Parathyroid adenoma (tissue), 2 donors: Measurements from ENCODE around the gene DUOXA2.
"Not testable (repeated sequence)": the region's sequence is repeated elsewhere in the genome, so short reads cannot be mapped to it uniquely, and the experiment has no call there.

Experiments
- H2AFZ ChIP-seq: fragments of 300-600 bp; sonication (generic); one replicate; pipeline ENCODE4 v1.7.0; 2017; ENCODE audit warnings: antibody characterized with exemption, mild to moderate bottlenecking
- H3K27ac ChIP-seq: fragments of 300-600 bp; sonication (generic); one replicate; pipeline ENCODE4 v1.7.0; 2017
- H3K27me3 ChIP-seq: fragments of 300-600 bp; sonication (generic); one replicate; pipeline ENCODE4 v1.7.0; 2017; ENCODE audit warnings: low read length; ENCODE audit not compliant: control insufficient read depth, insufficient read depth
- H3K36me3 ChIP-seq: fragments of 300-600 bp; sonication (generic); one replicate; pipeline ENCODE4 v1.7.0; 2017; ENCODE audit warnings: low read length; ENCODE audit not compliant: control insufficient read depth, insufficient read depth
- H3K4me1 ChIP-seq: fragments of 300-600 bp; sonication (generic); one replicate; pipeline ENCODE4 v1.7.0; 2017; ENCODE audit warnings: control low read depth
- H3K4me2 ChIP-seq: fragments of 300-600 bp; sonication (generic); one replicate; pipeline ENCODE4 v1.7.0; 2017; ENCODE audit warnings: low read length
- H3K4me3 ChIP-seq: fragments of 300-600 bp; sonication (generic); one replicate; pipeline ENCODE4 v1.7.0; 2017; ENCODE audit warnings: low read depth, low read length
- H3K79me2 ChIP-seq: fragments of 300-600 bp; sonication (generic); one replicate; pipeline ENCODE4 v1.7.0; 2017; ENCODE audit warnings: control low read depth
- H3K9ac ChIP-seq: fragments of 300-600 bp; sonication (generic); one replicate; pipeline ENCODE4 v1.7.0; 2017; ENCODE audit warnings: mild to moderate bottlenecking
- H3K9me3 ChIP-seq: fragments of 300-600 bp; sonication (generic); one replicate; pipeline ENCODE4 v1.7.0; 2017; ENCODE audit warnings: low read length; ENCODE audit not compliant: control insufficient read depth
- TF ChIP-seq, protein P1 (sequence below): fragments of 300-600 bp; sonication (generic); IDR thresholded peaks from one replicate; pipeline ENCODE4 v1.7.0; 2017; ENCODE audit warnings: antibody characterized with exemption, mild to moderate bottlenecking
- donor health status: primary hyperparathyroidism.

The DUOXA2 gene

DNA sequence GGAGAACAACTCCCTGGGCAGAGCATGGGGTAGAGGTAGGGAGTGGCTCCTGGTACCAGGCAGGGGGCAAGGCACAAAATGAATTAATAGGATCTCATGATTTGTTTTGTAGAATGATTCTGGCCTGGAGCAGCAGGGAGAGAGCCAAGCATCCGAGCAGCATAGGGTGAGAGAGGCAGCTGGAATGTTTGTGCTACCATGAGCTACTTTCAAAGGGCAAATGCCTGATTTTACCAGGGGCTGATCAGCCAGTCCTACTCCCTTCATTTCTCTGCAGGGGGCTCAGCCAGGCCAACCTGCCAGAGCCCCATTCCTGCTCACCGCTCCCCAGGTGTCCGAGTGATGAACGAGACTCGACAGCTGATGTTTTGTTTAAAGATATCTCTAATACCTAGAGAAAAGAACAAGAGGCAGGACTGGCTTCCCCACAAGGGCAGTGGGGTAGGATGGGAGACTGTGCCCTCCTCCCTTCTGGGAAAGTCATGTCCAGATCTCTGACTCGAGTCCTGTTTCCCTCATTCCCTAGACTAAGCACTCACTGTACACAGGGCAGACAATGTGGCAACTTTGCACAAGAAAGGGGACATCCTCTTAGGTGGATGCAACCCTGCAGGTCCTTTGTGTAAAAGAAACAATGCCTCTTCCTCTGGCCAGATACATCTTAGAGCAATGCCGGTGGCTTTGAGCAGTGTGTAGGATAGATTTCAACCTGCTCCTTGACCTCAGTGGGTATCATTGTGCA, 13.1 kb upstream of the DUOXA2 start:
- Histone ChIP-seq H3K4me3 (no peak overlapping the region), H3K9me3 (no peaks in the 10 kb centered on the region), H3K4me2 (no peak overlapping the region), H3K36me3 (no peaks in the 10 kb centered on the region), H3K9ac (no peak overlapping the region), H3K27me3 (no peaks in the 10 kb centered on the region), H2AFZ (no peak overlapping the region), H3K27ac (no peak overlapping the region), H3K4me1 (no peaks in the 10 kb centered on the region), H3K79me2 (no peaks in the 10 kb centered on the region)
- TF ChIP-seq, protein P1, sequence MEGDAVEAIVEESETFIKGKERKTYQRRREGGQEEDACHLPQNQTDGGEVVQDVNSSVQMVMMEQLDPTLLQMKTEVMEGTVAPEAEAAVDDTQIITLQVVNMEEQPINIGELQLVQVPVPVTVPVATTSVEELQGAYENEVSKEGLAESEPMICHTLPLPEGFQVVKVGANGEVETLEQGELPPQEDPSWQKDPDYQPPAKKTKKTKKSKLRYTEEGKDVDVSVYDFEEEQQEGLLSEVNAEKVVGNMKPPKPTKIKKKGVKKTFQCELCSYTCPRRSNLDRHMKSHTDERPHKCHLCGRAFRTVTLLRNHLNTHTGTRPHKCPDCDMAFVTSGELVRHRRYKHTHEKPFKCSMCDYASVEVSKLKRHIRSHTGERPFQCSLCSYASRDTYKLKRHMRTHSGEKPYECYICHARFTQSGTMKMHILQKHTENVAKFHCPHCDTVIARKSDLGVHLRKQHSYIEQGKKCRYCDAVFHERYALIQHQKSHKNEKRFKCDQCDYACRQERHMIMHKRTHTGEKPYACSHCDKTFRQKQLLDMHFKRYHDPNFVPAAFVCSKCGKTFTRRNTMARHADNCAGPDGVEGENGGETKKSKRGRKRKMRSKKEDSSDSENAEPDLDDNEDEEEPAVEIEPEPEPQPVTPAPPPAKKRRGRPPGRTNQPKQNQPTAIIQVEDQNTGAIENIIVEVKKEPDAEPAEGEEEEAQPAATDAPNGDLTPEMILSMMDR = no peak

DNA sequence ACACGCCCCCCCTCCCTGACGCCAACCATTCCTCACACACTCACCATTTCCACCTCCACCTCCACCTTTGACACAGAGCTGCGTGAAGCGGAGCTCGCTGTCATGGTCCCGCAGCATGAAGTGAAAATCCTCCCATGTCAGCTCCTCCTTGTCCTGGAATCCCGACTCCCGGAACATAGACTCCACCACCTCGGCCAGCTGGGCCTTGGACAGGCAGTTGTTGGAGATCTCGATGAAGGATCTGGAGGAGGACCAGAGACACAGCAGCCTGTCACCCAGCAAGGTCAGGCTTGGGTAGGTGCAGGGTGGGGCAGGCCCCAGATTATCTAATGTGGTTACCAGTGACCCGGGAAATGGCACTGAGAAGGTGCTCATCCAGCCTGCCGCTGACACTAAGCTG, 12.4 kb upstream of the DUOXA2 start:
- H2AFZ ChIP-seq = no peak overlapping the region
- H3K4me2 ChIP-seq = no peak overlapping the region
- H3K27ac ChIP-seq = no peak overlapping the region
- no peaks in the 10 kb centered on the region for H3K79me2 ChIP-seq
- no peak overlapping the region for H3K9ac ChIP-seq
- TF ChIP-seq, protein P1 = no peak
- H3K4me1 ChIP-seq = no peaks in the 10 kb centered on the region
- H3K27me3 ChIP-seq = no peaks in the 10 kb centered on the region
- H3K9me3 ChIP-seq = no peaks in the 10 kb centered on the region
- no peaks in the 10 kb centered on the region for H3K36me3 ChIP-seq
- H3K4me3 ChIP-seq = no peak overlapping the region

DNA sequence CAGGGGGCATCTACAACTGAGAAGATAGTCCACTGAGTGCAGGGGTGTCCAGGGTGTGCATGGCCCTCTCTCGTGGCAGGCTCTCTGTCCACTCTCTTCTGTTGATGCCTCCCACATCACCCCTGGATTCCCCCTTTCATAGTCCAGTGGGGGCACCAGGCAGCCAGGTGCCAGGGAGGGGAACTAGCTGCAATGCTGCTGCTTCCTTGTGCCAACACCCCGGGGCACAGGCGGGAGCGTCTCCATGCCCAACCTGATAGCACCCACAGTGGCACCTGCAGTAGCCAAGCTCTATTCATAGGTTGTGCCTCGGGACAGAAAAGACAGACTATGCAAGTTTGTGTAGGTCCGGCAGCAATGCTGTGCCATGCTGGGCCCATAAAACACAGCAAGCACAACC, 11.9 kb upstream of the DUOXA2 start:
- Histone ChIP-seq H3K27me3 (no peaks in the 10 kb centered on the region), H3K4me2 (no peak overlapping the region), H2AFZ (no peak overlapping the region), H3K27ac (no peak overlapping the region), H3K9ac (no peak overlapping the region), H3K36me3 (no peaks in the 10 kb centered on the region), H3K4me1 (no peaks in the 10 kb centered on the region), H3K4me3 (no peak overlapping the region), H3K9me3 (no peaks in the 10 kb centered on the region), H3K79me2 (no peaks in the 10 kb centered on the region)
- TF ChIP-seq, protein P1 = no peak

DNA sequence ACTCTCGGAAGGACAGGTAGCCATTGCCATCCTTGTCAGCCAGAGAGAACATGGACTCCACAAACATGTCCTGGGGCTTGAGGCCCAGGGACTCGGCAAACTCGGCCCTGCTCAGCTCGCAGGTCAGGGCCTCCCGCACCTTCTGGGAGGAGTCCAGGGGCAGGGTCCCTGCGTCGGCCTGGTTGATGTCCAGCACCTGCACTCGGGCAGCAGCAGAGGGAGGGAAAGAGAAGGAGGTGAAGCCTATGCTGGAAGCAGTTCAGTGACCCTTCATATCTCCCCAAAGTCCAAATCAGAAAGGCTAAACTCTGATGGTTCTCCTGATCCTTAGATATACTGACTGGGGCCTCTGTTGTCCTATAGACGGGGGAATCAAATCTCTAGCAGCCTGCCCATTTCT, 10.0 kb upstream of the DUOXA2 start:
- H3K27me3 ChIP-seq, H3K4me2 ChIP-seq, H3K27ac ChIP-seq, H3K4me1 ChIP-seq, H3K4me3 ChIP-seq, H3K36me3 ChIP-seq, H3K9ac ChIP-seq, H3K9me3 ChIP-seq, H3K79me2 ChIP-seq, H2AFZ ChIP-seq: not testable (repeated sequence)

DNA sequence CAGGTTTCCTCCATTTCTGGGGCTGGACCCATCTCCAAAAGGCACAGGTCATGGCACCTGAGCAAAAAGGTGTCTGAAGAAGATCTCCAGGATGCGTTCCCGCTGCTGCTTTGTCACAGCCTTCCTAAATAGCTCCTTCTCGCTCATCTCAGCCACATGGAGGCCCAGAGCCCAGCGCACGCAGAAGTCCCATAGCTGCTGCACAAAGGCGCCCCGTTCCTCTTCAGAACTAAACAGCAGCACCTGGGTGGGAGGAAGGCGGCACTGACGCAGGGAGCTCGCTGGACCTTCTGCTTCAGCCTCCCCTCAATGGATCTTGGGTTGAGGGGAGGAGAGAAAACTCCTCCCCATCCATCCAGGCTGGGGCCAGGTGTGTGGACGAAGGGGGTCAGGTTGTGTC, 8.5 kb upstream of the DUOXA2 start:
- no peaks in the 10 kb centered on the region for H3K9me3 ChIP-seq
- H2AFZ ChIP-seq = no peak overlapping the region
- H3K27me3 ChIP-seq = no peaks in the 10 kb centered on the region
- no peaks in the 10 kb centered on the region for H3K36me3 ChIP-seq
- TF ChIP-seq, protein P1 = no peak
- no peak overlapping the region for H3K27ac ChIP-seq
- no peak overlapping the region for H3K9ac ChIP-seq
- no peaks in the 10 kb centered on the region for H3K79me2 ChIP-seq
- no peak overlapping the region for H3K4me3 ChIP-seq
- no peak overlapping the region for H3K4me2 ChIP-seq
- no peaks in the 10 kb centered on the region for H3K4me1 ChIP-seq
